Progenitor cell of endocrine pancreas (in vitro differentiated cells): ENCODE data around the gene A1BG. TPM values are rescaled to one million over a fixed set of nuclear protein-coding genes. Genes with fewer than 3 reads are reported as not detected.
A peak's percentile ranks its signal among the peaks of the same experiment; 100 is the strongest.

Source experiments
- DNase-seq: peaks from one replicate; pipeline ENCODE4 v3.0.0; 2021; ENCODE audit warnings: low spot score; ENCODE audit not compliant: unreplicated experiment
- H3K27ac Mint-ChIP-seq: 2 replicates; pipeline ENCODE4 v1.8.0; 2021; ENCODE audit warnings: mild to moderate bottlenecking, moderate library complexity, mixed read lengths
- H3K27me3 Mint-ChIP-seq: 2 replicates; pipeline ENCODE4 v1.8.0; 2021; ENCODE audit warnings: mixed read lengths
- H3K36me3 Mint-ChIP-seq: 2 replicates; pipeline ENCODE4 v1.8.0; 2022; ENCODE audit warnings: mixed read lengths; ENCODE audit not compliant: insufficient read depth
- H3K4me1 Mint-ChIP-seq: 2 replicates; pipeline ENCODE4 v1.8.0; 2021; ENCODE audit warnings: low read depth, mixed read lengths
- H3K4me3 Mint-ChIP-seq: 2 replicates; pipeline ENCODE4 v1.8.0; 2021; ENCODE audit warnings: low read depth, mild to moderate bottlenecking, moderate library complexity, mixed read lengths
- H3K9me3 Mint-ChIP-seq: 2 replicates; pipeline ENCODE4 v1.8.0; 2021; ENCODE audit warnings: low read depth, mixed read lengths
- total RNA-seq: library from RNA; stranded (reverse); gene quantifications from 2 replicates; pipeline ENCODE4 v1.2.1, GENCODE V29; 2021
- TF ChIP-seq, protein P1 (sequence below): fragments of 200-600 bp; sonication (generic); IDR thresholded peaks from one replicate; pipeline ENCODE4 v1.5.0; 2021; ENCODE audit warnings: antibody characterized with exemption, mild to moderate bottlenecking; ENCODE audit not compliant: unreplicated experiment

The A1BG gene
- total RNA-seq, 1 donor from 2014 or later, result 3.9 TPM

GRCh38 chr19:58307736-58308135 is 45.6 kb downstream of the A1BG start:
- DNase-seq, result no peak
- Mint-ChIP-seq H3K9me3 (no peaks in the 10 kb centered on the region), H3K36me3 (peaks cover 32% of the 10 kb centered on the region), H3K27me3 (no peaks in the 10 kb centered on the region), H3K27ac (no peak overlapping the region), H3K4me3 (no peak overlapping the region), H3K4me1 (peaks cover 26% of the 10 kb centered on the region)
- TF ChIP-seq, protein P1, sequence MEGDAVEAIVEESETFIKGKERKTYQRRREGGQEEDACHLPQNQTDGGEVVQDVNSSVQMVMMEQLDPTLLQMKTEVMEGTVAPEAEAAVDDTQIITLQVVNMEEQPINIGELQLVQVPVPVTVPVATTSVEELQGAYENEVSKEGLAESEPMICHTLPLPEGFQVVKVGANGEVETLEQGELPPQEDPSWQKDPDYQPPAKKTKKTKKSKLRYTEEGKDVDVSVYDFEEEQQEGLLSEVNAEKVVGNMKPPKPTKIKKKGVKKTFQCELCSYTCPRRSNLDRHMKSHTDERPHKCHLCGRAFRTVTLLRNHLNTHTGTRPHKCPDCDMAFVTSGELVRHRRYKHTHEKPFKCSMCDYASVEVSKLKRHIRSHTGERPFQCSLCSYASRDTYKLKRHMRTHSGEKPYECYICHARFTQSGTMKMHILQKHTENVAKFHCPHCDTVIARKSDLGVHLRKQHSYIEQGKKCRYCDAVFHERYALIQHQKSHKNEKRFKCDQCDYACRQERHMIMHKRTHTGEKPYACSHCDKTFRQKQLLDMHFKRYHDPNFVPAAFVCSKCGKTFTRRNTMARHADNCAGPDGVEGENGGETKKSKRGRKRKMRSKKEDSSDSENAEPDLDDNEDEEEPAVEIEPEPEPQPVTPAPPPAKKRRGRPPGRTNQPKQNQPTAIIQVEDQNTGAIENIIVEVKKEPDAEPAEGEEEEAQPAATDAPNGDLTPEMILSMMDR, result no peak

- no peaks in the 10 kb centered on the region for H3K27me3 Mint-ChIP-seq
- H3K27ac Mint-ChIP-seq, result peak overlapping the region; percentile 97
- no peak for DNase-seq
- TF ChIP-seq, protein P1, result no peak
- no peaks in the 10 kb centered on the region for H3K9me3 Mint-ChIP-seq
- peaks cover 26% of the 10 kb centered on the region for H3K4me1 Mint-ChIP-seq
- H3K36me3 Mint-ChIP-seq, result peaks cover 25% of the 10 kb centered on the region
- H3K4me3 Mint-ChIP-seq, result peak overlapping the region; percentile 100
Observed at GRCh38 chr19:58305932-58306323, 47.4 kb downstream of the A1BG start.

DNA sequence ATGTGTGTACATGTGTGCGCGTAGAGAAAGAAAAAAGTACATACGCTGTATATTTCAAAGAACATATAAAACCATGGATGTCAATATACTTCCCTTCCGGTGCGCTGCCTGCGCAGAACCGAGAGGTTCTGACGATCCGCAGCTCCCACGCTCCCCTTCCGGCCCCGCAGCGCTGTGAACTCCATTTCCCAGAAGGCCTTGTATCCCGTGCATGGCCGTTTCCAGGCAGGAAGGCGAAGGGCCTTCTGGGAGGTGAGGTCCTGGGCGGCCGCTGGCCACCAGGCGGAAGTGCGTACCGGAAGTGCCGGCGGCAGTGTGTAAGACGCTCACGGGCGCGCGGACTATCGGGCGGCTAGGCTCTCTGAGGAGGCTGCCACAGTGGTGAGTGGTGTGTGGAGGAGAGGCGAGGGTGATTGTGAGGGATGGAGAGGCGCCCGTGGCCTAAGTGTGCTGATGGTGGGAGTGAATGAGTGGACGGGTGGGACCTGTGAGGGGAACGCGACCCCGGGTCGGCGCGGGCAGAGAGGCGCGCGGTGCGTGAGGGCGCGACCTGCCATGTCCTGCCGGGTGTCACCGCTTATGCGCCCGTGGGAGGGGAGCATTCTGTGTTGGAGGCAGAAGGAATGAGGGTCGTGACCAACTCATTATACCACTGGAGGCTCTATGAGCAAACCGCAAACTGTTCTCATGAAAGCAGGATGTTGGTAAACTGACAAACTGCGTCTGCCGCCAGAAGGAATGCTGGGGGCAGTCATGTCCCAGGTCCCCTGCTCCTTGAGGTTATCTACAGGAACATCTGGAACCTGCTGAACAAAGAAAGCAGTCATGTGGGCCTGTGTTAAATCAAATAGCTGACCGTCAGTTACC is 48.0 kb downstream of the A1BG start, which contains the start of gene ERVK3-1:
Gene ERVK3-1, plus strand, starts transcription at position 313 of the 867 bp plus-strand sequence. CDS start 6,792 bp downstream, outside the sequence.
- peak; percentile 78 for DNase-seq
- Mint-ChIP-seq H3K4me1 (peaks cover 26% of the 10 kb centered on the region), H3K27ac (peak within 1 kb of the TSS; percentile 97), H3K4me3 (peak within 1 kb of the TSS; percentile 100), H3K36me3 (peaks cover 27% of the 10 kb centered on the region), H3K27me3 (no peaks in the 10 kb centered on the region), H3K9me3 (no peaks in the 10 kb centered on the region)
- TF ChIP-seq, protein P1, result no peak

DNA sequence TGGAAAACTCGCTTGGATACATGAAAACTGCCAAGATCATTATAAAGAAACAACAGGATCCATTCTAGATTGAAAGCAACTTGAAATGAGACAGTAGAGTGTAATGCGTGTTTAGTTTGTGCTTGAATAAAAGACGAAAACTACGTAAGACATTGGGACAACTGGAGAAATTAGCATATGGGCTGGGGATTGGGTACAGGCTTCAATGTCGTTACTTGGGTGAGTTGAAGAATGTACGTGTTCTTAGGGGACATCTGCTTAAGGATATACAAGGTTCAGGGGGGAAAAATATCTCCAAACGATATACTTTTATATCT is 48.6 kb downstream of the A1BG start:
- H3K36me3 Mint-ChIP-seq, result peaks cover 26% of the 10 kb centered on the region
- DNase-seq, result no peak
- peak overlapping the region; percentile 100 for H3K4me3 Mint-ChIP-seq
- peaks cover 24% of the 10 kb centered on the region for H3K4me1 Mint-ChIP-seq
- H3K9me3 Mint-ChIP-seq, result no peaks in the 10 kb centered on the region
- no peaks in the 10 kb centered on the region for H3K27me3 Mint-ChIP-seq
- H3K27ac Mint-ChIP-seq, result peak overlapping the region; percentile 97
- TF ChIP-seq, protein P1, result no peak

DNA sequence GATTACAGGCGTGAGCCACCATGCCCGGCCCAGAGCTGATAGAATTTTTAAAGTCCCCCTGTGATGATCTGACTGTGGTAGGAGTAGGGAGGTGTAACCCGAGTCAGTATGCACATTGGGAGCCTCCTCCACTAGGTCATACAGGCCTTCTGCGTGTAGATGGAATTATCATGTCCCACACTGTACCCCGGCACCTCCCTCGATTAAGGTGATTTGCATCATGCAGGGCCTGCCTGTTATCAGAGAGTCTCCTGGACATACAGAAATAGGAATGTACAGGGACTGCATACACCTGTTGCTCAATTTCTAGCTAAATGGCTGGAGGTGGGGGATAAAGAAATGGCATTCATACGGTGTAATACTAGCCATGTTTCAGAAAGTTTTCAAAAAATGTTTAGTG is 49.0 kb downstream of the A1BG start:
- Mint-ChIP-seq H3K4me3 (peak overlapping the region; percentile 100), H3K4me1 (peaks cover 24% of the 10 kb centered on the region), H3K36me3 (peaks cover 23% of the 10 kb centered on the region), H3K27ac (peak overlapping the region; percentile 97), H3K9me3 (no peaks in the 10 kb centered on the region), H3K27me3 (no peaks in the 10 kb centered on the region)
- TF ChIP-seq, protein P1, result no peak
- DNase-seq, result no peak
